Esophagus muscularis mucosa (tissue), 4 donors: ENCODE results near the gene TAC4. TPM values are rescaled to one million over a fixed set of nuclear protein-coding genes. Genes with fewer than 3 reads are reported as not detected.

Source experiments
- DNase-seq: peaks from one replicate; pipeline ENCODE4 v3.0.0-alpha.2; 2017; ENCODE audit errors: extremely low spot score
- H3K27ac ChIP-seq, 4 donors: fragments of 200-600 bp; sonication (generic); replicated peaks in 1 of 4; 1 replicate in 3 of 4; 2 replicates in 1 of 4; pipeline ENCODE4 v1.5.1; 2016 to 2019; ENCODE audit warnings: mild to moderate bottlenecking in 1 of 4
- H3K27me3 ChIP-seq, 4 donors: fragments of 200-600 bp; sonication (generic); one replicate each; pipeline versions ENCODE4 v1.5.1 to v1.6.0; 2016 to 2019
- H3K36me3 ChIP-seq, 4 donors: fragments of 200-600 bp; sonication (generic); one replicate each; pipeline ENCODE4 v1.5.1; 2016 to 2019
- H3K4me1 ChIP-seq, 4 donors: fragments of 200-600 bp; sonication (generic); one replicate each; pipeline ENCODE4 v1.5.1; 2016 to 2019
- H3K4me3 ChIP-seq, 4 donors: fragments of 200-600 bp; sonication (generic); 1 replicate in 2 of 4; 2 replicates in 2 of 4; pipeline ENCODE4 v1.5.1; 2016 to 2019; ENCODE audit warnings: mild to moderate bottlenecking in 4 of 4, moderate library complexity in 1 of 4
- H3K9me3 ChIP-seq, 4 donors: fragments of 200-600 bp; sonication (generic); 1 replicate in 3 of 4; 2 replicates in 1 of 4; pipeline ENCODE4 v1.5.1; 2016 to 2019
- CTCF ChIP-seq, 3 experiments: fragments of 200-600 bp in 2 of 3; fragments of 450-650 bp in 1 of 3; sonication (generic) in 2 of 3; IDR thresholded peaks; one replicate each; pipeline ENCODE4 v1.5.1; 2017 to 2019; ENCODE audit warnings: antibody characterized with exemption in 3 of 3, mild to moderate bottlenecking in 2 of 3, moderate library complexity in 1 of 3
- EP300 ChIP-seq: sonication (generic); formaldehyde crosslinking; IDR thresholded peaks from one replicate; pipeline ENCODE4 v1.6.1; 2017; ENCODE audit warnings: antibody characterized with exemption
- POLR2A ChIP-seq: fragments of 450-650 bp; IDR thresholded peaks from one replicate; pipeline ENCODE4 v1.6.1; 2017; ENCODE audit warnings: antibody characterized with exemption, moderate library complexity, mild to moderate bottlenecking, low read depth
- POLR2AphosphoS5 ChIP-seq, 2 donors: sonication (generic); formaldehyde crosslinking; IDR thresholded peaks; one replicate each; pipeline ENCODE4 v1.6.1; 2017; ENCODE audit warnings: antibody characterized with exemption in 2 of 2
- WGBS: methylation state at CpG from one replicate; pipeline ENCODE4 v1.1.5; 2018; 5-methylcytosine and 5-hydroxymethylcytosine counted together
- intact Hi-C: fragments of 100-400 bp; cut with DNase I; formaldehyde crosslinking; loops from one replicate; pipeline ENCODE4 v1.15.1; 2023
- total RNA-seq, 4 donors: library from RNA; depleted of rRNA; stranded (reverse); fragments of >200 nt; gene quantifications; one replicate each; pipeline versions ENCODE4 v1.1.0 to v1.2.1, GENCODE V29; 2016

TAC4 gene
- total RNA-seq, 4 donors from 2014 or later: not detected

GRCh38 chr17:49859991-49860953 is 12.4 kb upstream of the TAC4 start:
- no peak for DNase-seq
- intact Hi-C loops: loop anchor here (5.0 kb wide), 1 partner anchor 97 kb away; no protein-coding TSS in a partner anchor
- Histone ChIP-seq H3K4me1 (peaks cover 0 to 6% (median 5%) of the 10 kb centered on the region in 4 donors), H3K36me3 (no peaks in the 10 kb centered on the region), H3K27me3 (peaks cover 0 to 19% (median 0%) of the 10 kb centered on the region in 4 donors), H3K4me3 (no peak overlapping the region), H3K27ac (no peak overlapping the region), H3K9me3 (no peaks in the 10 kb centered on the region)
- WGBS: 77% methylated on average over 15 of the region's 20 CpGs
- TF ChIP-seq EP300: no peak
- no peak for TF ChIP-seq CTCF (IDR thresholded peaks at IDR 0.05)
- TF ChIP-seq POLR2A: no peak
- no peak for TF ChIP-seq POLR2AphosphoS5 (IDR thresholded peaks at IDR 0.05)

- Histone ChIP-seq H3K27me3 (peaks cover 0 to 19% (median 0%) of the 10 kb centered on the region in 4 donors), H3K4me1 (peaks cover 0 to 6% (median 5%) of the 10 kb centered on the region in 4 donors), H3K36me3 (no peaks in the 10 kb centered on the region), H3K27ac (no peak overlapping the region), H3K4me3 (no peak overlapping the region), H3K9me3 (no peaks in the 10 kb centered on the region)
- no peak for DNase-seq
- no peak for TF ChIP-seq POLR2AphosphoS5 (IDR thresholded peaks at IDR 0.05)
- TF ChIP-seq POLR2A: no peak
- no peak for TF ChIP-seq CTCF (IDR thresholded peaks at IDR 0.05)
- TF ChIP-seq EP300: no peak
- intact Hi-C loops: no loop called here
- 71% methylated on average over 6 of the region's 6 CpGs for WGBS
These were observed 10.9 kb upstream of the TAC4 start for GRCh38 chr17:49858796-49859195.

- no peak for DNase-seq
- intact Hi-C loops: no loop called here
- no peaks in the 10 kb centered on the region for H3K36me3 ChIP-seq
- WGBS: 89% methylated on average over 5 of the region's 5 CpGs
- H3K27ac ChIP-seq: no peak overlapping the region
- no peaks in the 10 kb centered on the region for H3K27me3 ChIP-seq
- peaks cover 12 to 23% (median 17%) of the 10 kb centered on the region in 4 donors for H3K4me1 ChIP-seq
- no peaks in the 10 kb centered on the region for H3K9me3 ChIP-seq
- no peak overlapping the region for H3K4me3 ChIP-seq
- TF ChIP-seq CTCF (IDR thresholded peaks at IDR 0.05): no peak
- TF ChIP-seq POLR2A: no peak
- TF ChIP-seq POLR2AphosphoS5 (IDR thresholded peaks at IDR 0.05): no peak
- TF ChIP-seq EP300: no peak
These were observed 6.3 kb upstream of the TAC4 start for GRCh38 chr17:49854126-49854525.

- intact Hi-C loops: no loop called here
- Histone ChIP-seq H3K27me3 (no peaks in the 10 kb centered on the region), H3K4me3 (no peak overlapping the region), H3K9me3 (no peaks in the 10 kb centered on the region), H3K4me1 (peaks cover 12 to 23% (median 17%) of the 10 kb centered on the region in 4 donors), H3K36me3 (no peaks in the 10 kb centered on the region), H3K27ac (no peak overlapping the region)
- TF ChIP-seq CTCF (IDR thresholded peaks at IDR 0.05): no peak
- TF ChIP-seq POLR2AphosphoS5 (IDR thresholded peaks at IDR 0.05): no peak
- no peak for TF ChIP-seq EP300
- TF ChIP-seq POLR2A: no peak
- no peak for DNase-seq
- WGBS: 79% methylated on average over 7 of the region's 10 CpGs
These were observed 5.7 kb upstream of the TAC4 start for GRCh38 chr17:49853470-49854015.
